Measurements from ENCODE around the gene SOWAHC.

DNA sequence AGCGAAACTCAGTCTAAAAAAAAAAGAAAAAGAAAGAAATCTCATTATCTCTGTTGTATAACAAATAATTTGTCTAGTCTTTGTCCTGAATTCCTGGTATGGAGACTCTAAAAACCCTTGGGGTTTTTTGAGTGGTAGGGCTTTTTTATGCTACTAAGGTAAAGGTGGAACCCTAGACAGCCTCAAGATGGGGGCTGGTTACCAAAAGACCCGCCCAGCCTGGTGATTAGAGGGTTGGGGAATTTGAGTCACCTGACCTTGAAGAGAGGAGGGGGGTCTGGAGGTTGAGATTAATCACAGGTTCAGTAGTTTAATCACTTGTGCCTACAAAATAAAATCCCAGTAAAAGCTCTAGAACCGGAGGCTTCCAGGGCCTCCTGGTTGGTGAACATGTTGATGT is 17.6 kb downstream of the SOWAHC start:
- TF ChIP-seq POLR2A (IDR thresholded peaks at IDR 0.05; ENCODE audit: low read length), result no peak
- no peak for TF ChIP-seq GATA1 (IDR thresholded peaks at IDR 0.05; ENCODE audit: low read depth, low read length)
